Astrocyte (in vitro differentiated cells and primary cell): ENCODE data around the gene COL8A2.

Source experiments
- CTCF ChIP-seq: IDR thresholded peaks from 2 replicates; pipeline ENCODE4 v1.5.1; 2011; ENCODE audit warnings: low read depth, mild to moderate bottlenecking, inconsistent platforms, low read length, moderate library complexity; ENCODE audit not compliant: insufficient read depth
- EZH2 ChIP-seq: IDR thresholded peaks from 2 replicates; pipeline ENCODE4 v1.6.1; 2012; ENCODE audit warnings: mild to moderate bottlenecking, low read length, inconsistent platforms; ENCODE audit not compliant: insufficient read depth

GRCh38 chr1:36051821-36052220, 73.2 kb downstream of the COL8A2 start:
- TF ChIP-seq CTCF (no peak), EZH2 (no peak)
